GM13977 (cell line): ENCODE measurements around the gene LDLRAD3.

Experiments
- DNase-seq: peaks from one replicate; pipeline ENCODE4 v3.0.0; 2012; ENCODE audit warnings: low spot score
- CTCF ChIP-seq: IDR thresholded peaks from 2 replicates; pipeline ENCODE4 v1.5.1; 2012; ENCODE audit warnings: mild to moderate bottlenecking, control low read depth; ENCODE audit not compliant: insufficient read depth; ENCODE audit errors: extremely low read depth, missing control alignments
- in situ Hi-C: fragments of 300-500 bp; cut with MboI; formaldehyde crosslinking; loops from one replicate; pipeline ENCODE4 v1.12.0; 2022; ENCODE audit warnings: low sequenced_read_pairs, low pct_unique_long_range_greater_than_20kb, mixed read lengths, inconsistent platforms; ENCODE audit not compliant: unreplicated experiment

The LDLRAD3 gene

GRCh38 chr11:35971841-35972422 is 28.1 kb downstream of the LDLRAD3 start:
- no peak for TF ChIP-seq CTCF
- DNase-seq: no peak
- in situ Hi-C loops: no loop called here

GRCh38 chr11:35974882-35975589 is 31.2 kb downstream of the LDLRAD3 start:
- in situ Hi-C loops: no loop called here
- DNase-seq: no peak
- no peak for TF ChIP-seq CTCF

GRCh38 chr11:35976434-35976833 is 32.6 kb downstream of the LDLRAD3 start:
- in situ Hi-C loops: no loop called here
- no peak for DNase-seq
- TF ChIP-seq CTCF: no peak

GRCh38 chr11:35978183-35978582 is 34.3 kb downstream of the LDLRAD3 start:
- in situ Hi-C loops: no loop called here
- no peak for DNase-seq
- TF ChIP-seq CTCF: no peak

GRCh38 chr11:35978891-35979290 is 35.0 kb downstream of the LDLRAD3 start:
- DNase-seq: no peak
- in situ Hi-C loops: no loop called here
- TF ChIP-seq CTCF: no peak

- TF ChIP-seq CTCF: no peak
- in situ Hi-C loops: no loop called here
- DNase-seq: no peak
These were observed 37.0 kb downstream of the LDLRAD3 start for GRCh38 chr11:35980686-35981390.
